ENCODE results near the gene SOX18.

SOX18 gene

DNA sequence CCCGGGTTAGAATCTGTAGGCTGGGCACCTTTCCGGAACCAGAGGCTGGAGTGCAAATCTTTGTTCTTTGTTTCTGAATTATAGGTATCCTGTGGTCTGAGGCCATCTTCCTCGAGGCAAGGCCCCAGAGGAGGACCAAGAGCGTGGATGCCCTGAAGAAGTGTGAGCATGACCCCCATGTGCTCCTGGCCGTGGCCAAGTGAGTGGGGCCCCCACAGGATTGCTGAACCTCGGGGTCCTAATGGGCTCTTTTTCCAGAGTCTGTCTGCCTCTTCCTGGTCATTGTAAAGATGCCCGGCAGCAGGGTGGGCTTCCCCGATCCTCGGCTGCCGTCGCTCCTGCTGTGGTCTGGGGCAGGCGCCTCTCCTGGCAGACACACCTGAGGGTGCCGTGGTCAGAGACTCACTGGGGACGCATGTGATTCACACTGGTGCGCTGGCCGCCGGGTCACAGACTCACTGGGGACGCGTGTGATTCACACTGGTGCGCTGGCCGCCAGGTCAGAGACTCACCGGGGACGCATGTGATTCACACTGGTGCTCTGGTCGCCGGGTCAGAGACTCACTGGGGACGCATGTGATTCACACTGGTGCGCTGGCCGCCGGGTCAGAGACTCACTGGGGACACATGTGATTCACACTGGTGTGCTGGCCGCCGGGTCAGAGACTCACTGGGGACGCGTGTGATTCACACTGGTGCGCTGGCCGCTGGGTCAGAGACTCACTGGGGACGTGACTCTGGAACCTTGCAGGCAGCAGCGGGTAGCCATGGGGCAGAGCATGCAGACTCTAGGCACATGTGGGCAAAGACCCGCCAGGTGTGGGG lies 19.9 kb downstream of the SOX18 start:
- no peak overlapping the region for H3K4me3 ChIP-seq (ENCODE audit: low read length)
- TF ChIP-seq, protein P1, sequence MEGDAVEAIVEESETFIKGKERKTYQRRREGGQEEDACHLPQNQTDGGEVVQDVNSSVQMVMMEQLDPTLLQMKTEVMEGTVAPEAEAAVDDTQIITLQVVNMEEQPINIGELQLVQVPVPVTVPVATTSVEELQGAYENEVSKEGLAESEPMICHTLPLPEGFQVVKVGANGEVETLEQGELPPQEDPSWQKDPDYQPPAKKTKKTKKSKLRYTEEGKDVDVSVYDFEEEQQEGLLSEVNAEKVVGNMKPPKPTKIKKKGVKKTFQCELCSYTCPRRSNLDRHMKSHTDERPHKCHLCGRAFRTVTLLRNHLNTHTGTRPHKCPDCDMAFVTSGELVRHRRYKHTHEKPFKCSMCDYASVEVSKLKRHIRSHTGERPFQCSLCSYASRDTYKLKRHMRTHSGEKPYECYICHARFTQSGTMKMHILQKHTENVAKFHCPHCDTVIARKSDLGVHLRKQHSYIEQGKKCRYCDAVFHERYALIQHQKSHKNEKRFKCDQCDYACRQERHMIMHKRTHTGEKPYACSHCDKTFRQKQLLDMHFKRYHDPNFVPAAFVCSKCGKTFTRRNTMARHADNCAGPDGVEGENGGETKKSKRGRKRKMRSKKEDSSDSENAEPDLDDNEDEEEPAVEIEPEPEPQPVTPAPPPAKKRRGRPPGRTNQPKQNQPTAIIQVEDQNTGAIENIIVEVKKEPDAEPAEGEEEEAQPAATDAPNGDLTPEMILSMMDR (conservative IDR thresholded peaks at IDR 0.05; ENCODE audit: low read length) = no peak
- no peak for DNase-seq (ENCODE audit: low read depth)

DNA sequence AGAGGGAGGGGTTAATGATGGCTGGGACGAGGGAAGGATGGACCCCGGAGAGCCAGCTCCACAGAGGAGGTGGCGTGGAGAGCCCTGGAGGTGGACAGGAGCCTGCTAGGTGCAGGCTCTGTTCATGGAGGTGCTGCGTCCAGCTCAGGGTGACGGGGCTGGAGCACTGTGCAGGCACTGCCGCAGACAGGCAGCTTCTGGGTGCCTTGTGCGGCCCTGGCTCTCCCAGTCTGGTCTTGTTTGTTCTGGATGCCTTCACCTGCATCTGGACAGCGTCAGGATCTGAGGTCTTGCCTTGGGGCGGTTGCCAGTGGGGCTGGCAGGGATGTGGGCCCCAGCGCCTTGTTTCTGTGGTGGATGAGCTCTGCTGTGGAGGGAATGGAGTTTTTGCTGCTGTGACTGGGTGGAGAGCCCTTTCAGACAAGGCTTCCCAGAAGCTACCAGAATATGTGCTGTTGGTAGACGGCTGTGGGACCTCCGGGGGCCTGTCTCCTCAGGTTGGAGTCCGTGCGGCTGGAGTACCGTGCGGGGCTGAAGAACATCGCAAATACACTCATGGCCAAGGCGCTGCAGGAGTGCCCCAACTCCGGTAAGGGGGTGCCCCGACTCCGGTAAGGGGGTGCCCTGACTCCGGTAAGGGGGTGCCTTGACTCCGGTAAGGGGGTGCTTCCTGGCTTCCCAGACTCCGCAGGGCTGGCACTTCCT lies 21.3 kb downstream of the SOX18 start:
- H3K4me3 ChIP-seq (ENCODE audit: low read length) = no peak overlapping the region
- no peak for DNase-seq (ENCODE audit: low read depth)
- TF ChIP-seq, protein P1 (conservative IDR thresholded peaks at IDR 0.05; ENCODE audit: low read length) = no peak

- no peak for DNase-seq (ENCODE audit: low read depth)
- TF ChIP-seq, protein P1 (conservative IDR thresholded peaks at IDR 0.05; ENCODE audit: low read length) = no peak
- H3K4me3 ChIP-seq (ENCODE audit: low read length) = no peak overlapping the region
These were observed 23.5 kb downstream of the SOX18 start for GRCh38 chr20:64025826-64026412.

DNA sequence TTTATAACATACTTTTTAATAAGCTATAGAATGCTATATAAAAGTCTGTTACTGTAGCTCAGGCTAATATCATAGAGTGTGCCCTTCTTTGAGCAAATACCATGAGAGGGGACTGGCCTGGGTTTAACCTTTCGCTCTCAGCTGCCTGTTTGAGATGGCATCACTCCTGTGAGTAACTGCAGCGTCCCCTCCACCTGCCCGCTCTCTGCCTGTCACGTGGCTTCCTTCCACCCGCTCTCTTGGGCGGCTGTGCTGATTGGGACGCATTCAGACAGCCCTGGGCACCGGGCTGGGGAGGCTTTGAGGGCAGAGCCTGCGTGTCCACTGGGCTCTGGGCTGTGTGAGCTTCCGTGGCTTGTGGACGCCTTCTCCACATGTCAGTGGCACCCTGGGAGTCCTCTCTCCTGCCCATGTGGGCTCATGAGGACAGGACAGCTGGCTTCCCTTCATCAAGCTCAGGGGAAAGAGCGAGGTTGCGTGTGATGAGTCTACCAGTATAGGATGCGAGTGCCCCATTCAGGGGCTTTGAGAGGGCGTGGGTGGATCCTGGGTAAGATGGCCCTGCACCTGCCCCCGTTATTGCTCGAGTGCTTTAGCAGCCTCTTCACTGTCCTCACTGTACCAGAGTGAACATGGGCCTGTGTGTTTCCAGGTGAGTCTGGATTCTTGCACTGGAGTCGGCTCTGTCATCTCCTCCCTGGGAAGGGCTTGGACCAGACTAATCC lies 24.2 kb downstream of the SOX18 start:
- TF ChIP-seq, protein P1 (conservative IDR thresholded peaks at IDR 0.05; ENCODE audit: low read length) = no peak
- DNase-seq (ENCODE audit: low read depth) = no peak
- no peak overlapping the region for H3K4me3 ChIP-seq (ENCODE audit: low read length)

DNA sequence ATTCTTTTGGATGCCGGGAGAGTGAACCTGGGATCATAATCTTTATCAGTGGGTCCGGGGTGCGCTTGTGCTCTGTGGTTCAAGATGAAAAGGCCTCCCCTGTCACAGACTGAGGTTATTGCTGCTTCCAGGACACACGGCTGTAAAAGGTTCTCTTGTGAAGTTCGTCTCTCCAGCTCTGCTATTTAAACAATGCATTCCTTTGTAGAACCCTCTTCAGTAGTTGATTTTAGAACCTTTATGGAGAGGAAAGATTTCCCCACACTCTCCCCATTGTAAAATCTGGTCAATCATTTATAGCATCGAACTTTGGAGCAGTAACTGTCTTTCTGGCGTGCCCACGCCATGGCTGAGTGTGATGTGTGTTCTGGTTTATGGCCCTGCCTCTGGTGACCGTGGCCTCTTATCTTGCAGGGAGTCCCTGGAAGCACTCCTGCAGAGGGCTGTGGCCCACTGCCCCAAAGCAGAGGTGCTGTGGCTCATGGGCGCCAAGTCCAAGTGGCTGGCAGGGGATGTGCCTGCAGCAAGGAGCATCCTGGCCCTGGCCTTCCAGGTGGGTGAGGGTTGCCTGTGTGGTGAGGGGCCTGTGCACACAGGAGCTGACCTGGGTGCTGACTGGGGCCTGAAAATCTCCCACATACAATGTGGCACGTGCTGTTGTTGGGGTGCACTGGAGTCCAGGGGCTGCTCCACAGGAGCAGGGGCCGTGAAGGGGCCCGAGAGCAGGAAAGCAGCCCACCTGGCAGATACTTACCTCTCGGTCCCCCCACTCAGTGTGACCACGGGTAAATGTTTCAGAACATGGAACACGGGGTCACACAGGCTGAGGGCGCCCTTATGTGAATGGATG lies 25.1 kb downstream of the SOX18 start:
- TF ChIP-seq, protein P1 (conservative IDR thresholded peaks at IDR 0.05; ENCODE audit: low read length) = no peak
- no peak overlapping the region for H3K4me3 ChIP-seq (ENCODE audit: low read length)
- no peak for DNase-seq (ENCODE audit: low read depth)

All from AG10803 (cell line).